Ishikawa (cell line): Measurements from ENCODE around the gene CERS6.

Experiments used
- CEBPB ChIP-seq: IDR thresholded peaks from 2 replicates; pipeline ENCODE4 v1.6.1; 2012
- CREB1 ChIP-seq: IDR thresholded peaks from 2 replicates; pipeline ENCODE4 v1.6.1; 2012; ENCODE audit warnings: low read depth
- EGR1 ChIP-seq: IDR thresholded peaks from 2 replicates; pipeline ENCODE4 v1.6.1; 2012
- EP300 ChIP-seq: IDR thresholded peaks from 2 replicates; pipeline ENCODE4 v1.6.1; 2012; ENCODE audit warnings: borderline replicate concordance
- FOXM1 ChIP-seq: IDR thresholded peaks from 2 replicates; pipeline ENCODE4 v1.6.1; 2012; ENCODE audit warnings: low read depth, borderline replicate concordance
- NFIC ChIP-seq: IDR thresholded peaks from 2 replicates; pipeline ENCODE4 v1.6.1; 2012
- RAD21 ChIP-seq: IDR thresholded peaks from 2 replicates; pipeline ENCODE4 v1.6.1; 2012; ENCODE audit warnings: low read depth
- TAF1 ChIP-seq: IDR thresholded peaks from 2 replicates; pipeline ENCODE4 v1.6.1; 2012; ENCODE audit warnings: low read depth, mild to moderate bottlenecking
- TCF12 ChIP-seq: IDR thresholded peaks from 2 replicates; pipeline ENCODE4 v1.6.1; 2012; ENCODE audit warnings: low read depth
- TEAD4 ChIP-seq: IDR thresholded peaks from 2 replicates; pipeline ENCODE4 v1.6.1; 2012
- YY1 ChIP-seq: IDR thresholded peaks from 2 replicates; pipeline ENCODE4 v1.6.1; 2012; ENCODE audit warnings: low read depth
- ZBTB7A ChIP-seq: IDR thresholded peaks from 2 replicates; pipeline ENCODE4 v1.6.1; 2012; ENCODE audit warnings: low read depth
- TF ChIP-seq, protein P1 (sequence below): IDR thresholded peaks from 2 replicates; pipeline ENCODE4 v1.6.1; 2012
- TF ChIP-seq, protein P2 (sequence below): IDR thresholded peaks from 2 replicates; pipeline ENCODE4 v1.6.1; 2012; ENCODE audit warnings: low read depth, mild to moderate bottlenecking
- TF ChIP-seq, protein P3 (sequence below): IDR thresholded peaks from 2 replicates; pipeline ENCODE4 v1.6.1; 2012

CERS6 gene

DNA sequence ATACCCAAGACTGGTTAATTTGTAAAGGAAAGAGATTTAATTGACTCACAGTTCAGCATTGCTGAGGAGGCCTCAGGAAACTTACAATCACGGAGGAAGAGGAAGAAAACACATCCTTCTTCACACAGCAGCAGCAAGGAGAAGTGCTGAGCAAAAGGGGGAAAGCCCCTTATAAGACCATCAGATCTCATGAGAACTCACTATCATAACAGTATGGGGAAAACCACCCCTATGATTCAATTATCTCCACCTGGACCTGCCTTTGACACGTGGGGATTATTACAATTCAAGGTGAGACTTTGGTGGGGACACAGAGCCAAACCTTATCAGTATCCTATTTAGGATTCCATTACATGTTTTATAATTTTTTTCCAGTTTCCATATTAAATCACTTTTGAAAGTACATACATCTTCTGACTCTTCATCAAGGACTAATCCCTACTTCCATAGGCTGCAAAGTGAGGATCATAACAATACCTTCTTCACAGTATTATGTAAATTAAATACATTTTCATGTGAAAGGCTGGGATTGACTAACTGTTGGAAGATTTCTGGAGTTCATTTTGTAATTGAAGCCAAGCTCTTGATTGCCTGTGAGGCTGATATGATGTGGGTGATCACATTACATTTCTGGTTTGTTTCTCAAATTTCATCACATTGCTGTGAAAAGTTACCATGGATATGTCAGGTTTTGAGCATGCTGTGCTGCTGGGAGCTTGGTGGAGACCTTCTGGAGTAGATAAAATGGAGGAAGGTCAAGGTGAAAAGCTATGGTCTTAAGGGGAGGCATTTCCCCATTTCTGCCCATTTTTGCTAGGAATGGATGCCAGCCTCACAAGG lies 31.7 kb upstream of the CERS6 start:
- TF ChIP-seq YY1 (no peak), ZBTB7A (no peak), TCF12 (no peak), CREB1 (no peak), TAF1 (no peak)
- TF ChIP-seq, protein P1, sequence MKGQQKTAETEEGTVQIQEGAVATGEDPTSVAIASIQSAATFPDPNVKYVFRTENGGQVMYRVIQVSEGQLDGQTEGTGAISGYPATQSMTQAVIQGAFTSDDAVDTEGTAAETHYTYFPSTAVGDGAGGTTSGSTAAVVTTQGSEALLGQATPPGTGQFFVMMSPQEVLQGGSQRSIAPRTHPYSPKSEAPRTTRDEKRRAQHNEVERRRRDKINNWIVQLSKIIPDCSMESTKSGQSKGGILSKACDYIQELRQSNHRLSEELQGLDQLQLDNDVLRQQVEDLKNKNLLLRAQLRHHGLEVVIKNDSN: no peak

DNA sequence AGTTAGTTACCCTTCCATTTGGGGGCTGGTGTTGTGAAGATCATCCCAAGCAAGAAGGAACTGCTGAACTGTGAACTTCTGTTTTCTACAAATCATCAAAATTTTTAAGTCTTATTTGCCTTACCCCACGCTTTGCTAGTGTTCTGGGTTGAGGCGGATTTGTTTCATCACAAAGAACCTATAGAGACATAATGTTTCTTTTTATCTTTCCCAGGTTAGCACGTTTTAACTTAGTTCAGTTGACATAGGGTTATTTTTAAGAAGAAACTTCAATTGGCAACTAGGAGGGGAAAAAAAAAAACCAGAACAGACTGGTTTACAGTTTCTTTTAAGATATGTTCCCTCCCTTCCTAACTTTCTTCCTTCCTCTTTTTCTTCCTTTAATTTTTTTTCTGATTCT lies 31.1 kb upstream of the CERS6 start:
- TF ChIP-seq, protein P1: no peak
- TF ChIP-seq CEBPB (no peak), ZBTB7A (no peak), NFIC (no peak), YY1 (no peak), EP300 (no peak), RAD21 (no peak), CREB1 (no peak), FOXM1 (no peak), TCF12 (no peak), EGR1 (no peak), TEAD4 (no peak), TAF1 (no peak)
- TF ChIP-seq, protein P2, sequence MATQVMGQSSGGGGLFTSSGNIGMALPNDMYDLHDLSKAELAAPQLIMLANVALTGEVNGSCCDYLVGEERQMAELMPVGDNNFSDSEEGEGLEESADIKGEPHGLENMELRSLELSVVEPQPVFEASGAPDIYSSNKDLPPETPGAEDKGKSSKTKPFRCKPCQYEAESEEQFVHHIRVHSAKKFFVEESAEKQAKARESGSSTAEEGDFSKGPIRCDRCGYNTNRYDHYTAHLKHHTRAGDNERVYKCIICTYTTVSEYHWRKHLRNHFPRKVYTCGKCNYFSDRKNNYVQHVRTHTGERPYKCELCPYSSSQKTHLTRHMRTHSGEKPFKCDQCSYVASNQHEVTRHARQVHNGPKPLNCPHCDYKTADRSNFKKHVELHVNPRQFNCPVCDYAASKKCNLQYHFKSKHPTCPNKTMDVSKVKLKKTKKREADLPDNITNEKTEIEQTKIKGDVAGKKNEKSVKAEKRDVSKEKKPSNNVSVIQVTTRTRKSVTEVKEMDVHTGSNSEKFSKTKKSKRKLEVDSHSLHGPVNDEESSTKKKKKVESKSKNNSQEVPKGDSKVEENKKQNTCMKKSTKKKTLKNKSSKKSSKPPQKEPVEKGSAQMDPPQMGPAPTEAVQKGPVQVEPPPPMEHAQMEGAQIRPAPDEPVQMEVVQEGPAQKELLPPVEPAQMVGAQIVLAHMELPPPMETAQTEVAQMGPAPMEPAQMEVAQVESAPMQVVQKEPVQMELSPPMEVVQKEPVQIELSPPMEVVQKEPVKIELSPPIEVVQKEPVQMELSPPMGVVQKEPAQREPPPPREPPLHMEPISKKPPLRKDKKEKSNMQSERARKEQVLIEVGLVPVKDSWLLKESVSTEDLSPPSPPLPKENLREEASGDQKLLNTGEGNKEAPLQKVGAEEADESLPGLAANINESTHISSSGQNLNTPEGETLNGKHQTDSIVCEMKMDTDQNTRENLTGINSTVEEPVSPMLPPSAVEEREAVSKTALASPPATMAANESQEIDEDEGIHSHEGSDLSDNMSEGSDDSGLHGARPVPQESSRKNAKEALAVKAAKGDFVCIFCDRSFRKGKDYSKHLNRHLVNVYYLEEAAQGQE: no peak
- TF ChIP-seq, protein P3, sequence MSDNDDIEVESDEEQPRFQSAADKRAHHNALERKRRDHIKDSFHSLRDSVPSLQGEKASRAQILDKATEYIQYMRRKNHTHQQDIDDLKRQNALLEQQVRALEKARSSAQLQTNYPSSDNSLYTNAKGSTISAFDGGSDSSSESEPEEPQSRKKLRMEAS: no peak

DNA sequence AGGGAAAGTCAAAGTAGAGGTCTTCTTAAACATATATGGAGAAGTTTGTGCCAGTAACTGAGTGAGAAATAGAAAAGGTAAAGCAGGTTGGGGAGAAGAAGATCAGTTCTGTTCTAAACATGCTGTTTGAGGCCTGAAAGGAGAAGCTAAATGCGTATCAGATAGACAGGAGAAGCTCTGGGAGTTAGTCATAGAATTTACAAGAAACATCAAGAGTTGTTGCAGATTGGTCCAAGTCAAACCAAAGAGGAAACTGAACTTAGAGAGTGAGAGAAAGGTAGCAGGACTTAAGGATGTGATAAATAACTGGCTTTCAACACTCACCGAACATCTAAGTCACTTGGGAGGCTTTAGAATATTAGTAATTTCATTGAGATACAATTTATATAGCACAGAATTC lies 29.2 kb upstream of the CERS6 start:
- TF ChIP-seq, protein P1: no peak
- no peak for TF ChIP-seq CREB1
- no peak for TF ChIP-seq TCF12
- TF ChIP-seq ZBTB7A: no peak
- TF ChIP-seq EP300: no peak
- TF ChIP-seq, protein P2: no peak
- TF ChIP-seq, protein P3: no peak
- TF ChIP-seq TAF1: no peak
- no peak for TF ChIP-seq CEBPB
- no peak for TF ChIP-seq EGR1
- TF ChIP-seq FOXM1: no peak
- TF ChIP-seq RAD21: no peak
- TF ChIP-seq NFIC: no peak
- TF ChIP-seq YY1: no peak
- TF ChIP-seq TEAD4: no peak

DNA sequence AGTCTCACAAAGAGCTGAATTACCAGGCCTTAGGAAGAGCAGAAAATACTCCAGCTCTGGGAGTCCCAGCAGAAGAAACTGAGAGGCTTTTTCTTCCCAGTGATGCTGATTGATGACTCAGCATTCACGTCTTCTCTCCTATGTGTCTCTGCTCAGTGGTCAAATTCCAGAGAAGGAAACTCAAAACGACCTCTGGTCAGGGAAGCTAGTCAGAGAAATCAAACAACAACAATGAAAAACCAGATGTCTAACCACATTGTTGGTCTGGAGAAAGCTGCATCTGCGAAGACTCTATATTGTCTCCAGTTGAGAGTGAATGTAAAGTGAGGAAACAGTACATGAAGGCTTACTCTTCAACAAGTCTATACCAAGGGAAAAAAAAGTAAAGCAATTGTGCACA lies 28.6 kb upstream of the CERS6 start:
- TF ChIP-seq CEBPB (no peak), CREB1 (no peak), YY1 (no peak), EP300 (no peak), FOXM1 (no peak), NFIC (no peak), RAD21 (no peak), TEAD4 (no peak)

DNA sequence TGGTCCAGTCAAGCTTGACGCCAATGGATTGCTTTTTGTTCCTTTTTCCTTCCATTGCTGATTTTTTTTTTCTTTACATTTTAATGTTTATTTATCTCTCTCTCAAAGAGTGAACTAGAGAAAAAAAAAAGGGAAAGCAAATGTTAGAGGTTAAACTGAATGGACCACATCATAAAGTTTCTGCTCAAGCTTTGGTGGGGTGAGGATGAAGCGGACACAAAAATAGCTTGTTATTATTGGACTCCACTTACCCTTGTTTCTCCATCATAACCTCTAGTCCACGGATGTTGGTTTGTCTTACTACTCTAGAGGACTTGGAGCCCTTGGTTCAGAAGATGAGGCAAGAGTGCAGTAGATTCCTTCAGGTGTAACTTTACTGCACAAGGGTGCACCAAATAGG lies 27.6 kb upstream of the CERS6 start:
- TF ChIP-seq TEAD4 (no peak), CEBPB (no peak), CREB1 (no peak), TCF12 (no peak), EGR1 (no peak), TAF1 (no peak), NFIC (no peak), FOXM1 (no peak), RAD21 (no peak), EP300 (no peak), ZBTB7A (no peak), YY1 (no peak)
- TF ChIP-seq, protein P1: no peak
- TF ChIP-seq, protein P3: no peak
- TF ChIP-seq, protein P2: no peak
